Umbilical cord (tissue), 2 donors: ENCODE results near the gene MED15. TPM values are rescaled to one million over a fixed set of nuclear protein-coding genes. Genes with fewer than 3 reads are reported as not detected.

Experiments used
- DNase-seq: peaks from one replicate; pipeline ENCODE4 v3.0.0-alpha.2; 2015; ENCODE audit warnings: low spot score
- total RNA-seq: library from RNA; depleted of rRNA; stranded (reverse); fragments of >200 nt; gene quantifications from one replicate; pipeline ENCODE4 v1.2.3, GENCODE V29; 2014; ENCODE audit warnings: low replicate concordance; ENCODE audit not compliant: insufficient read depth

Gene MED15
- total RNA-seq, 1 donor from 2014 or later: 24.3 TPM

DNA sequence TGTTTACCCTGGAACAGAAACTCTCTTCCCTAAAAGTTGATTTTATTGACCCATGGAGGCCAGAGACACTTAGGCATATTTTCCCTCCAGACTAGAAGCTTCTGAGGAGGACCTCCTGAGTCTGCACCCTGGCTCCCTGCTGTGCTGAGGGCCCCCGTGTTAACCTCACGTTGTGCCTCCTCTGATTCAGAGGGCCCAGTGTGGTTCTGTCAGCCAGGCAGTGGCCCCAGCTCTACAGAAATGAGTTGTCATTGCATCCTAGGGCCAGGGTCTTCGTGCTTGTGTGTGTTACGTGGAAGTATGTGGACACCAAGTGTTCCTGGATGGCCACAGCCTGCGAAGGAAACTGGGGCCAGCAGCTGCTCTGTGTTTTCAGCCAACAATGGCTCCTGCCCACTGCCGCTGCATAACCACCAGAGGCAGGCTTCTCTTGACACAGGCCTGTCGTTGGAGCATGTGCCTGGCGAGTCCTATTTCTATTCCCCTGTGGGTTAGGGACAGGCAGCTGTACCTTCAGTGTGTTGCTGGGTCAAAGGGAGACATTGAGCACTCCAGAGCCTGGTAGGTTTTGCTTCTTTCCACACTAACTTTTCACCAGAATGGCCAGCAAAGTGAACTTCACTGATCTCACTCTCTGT, 44.5 kb downstream of the MED15 start:
- no peak for DNase-seq

- DNase-seq: no peak
Measured at GRCh38 chr22:20552443-20553401, 45.3 kb downstream of the MED15 start.

- no peak for DNase-seq
Measured at GRCh38 chr22:20553947-20554741, 46.7 kb downstream of the MED15 start.

GRCh38 chr22:20554824-20555223, 47.4 kb downstream of the MED15 start:
- no peak for DNase-seq

DNA sequence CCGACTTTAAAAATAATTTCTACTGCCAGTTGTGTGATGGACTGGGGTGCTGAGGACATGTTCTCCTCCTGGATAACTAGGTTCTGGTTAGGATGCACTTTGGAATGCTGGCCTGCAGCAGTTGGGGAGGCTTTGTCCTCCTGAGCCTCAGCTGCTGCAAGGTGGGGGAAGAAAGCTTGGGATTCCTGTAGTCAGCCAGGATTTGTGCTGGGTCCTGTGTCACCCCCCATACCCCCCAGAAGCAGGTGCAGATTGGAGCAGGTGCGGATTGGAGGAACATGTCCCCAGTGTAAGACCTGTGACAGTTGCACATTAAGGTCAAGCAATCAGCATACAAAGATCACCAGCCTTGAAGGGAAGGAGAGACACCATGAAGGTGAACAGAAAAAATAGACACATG, 51.1 kb downstream of the MED15 start:
- no peak for DNase-seq

- DNase-seq: no peak
Measured at GRCh38 chr22:20559174-20559760, 51.9 kb downstream of the MED15 start.

- no peak for DNase-seq
Measured at GRCh38 chr22:20560716-20561115, 53.3 kb downstream of the MED15 start.

DNA sequence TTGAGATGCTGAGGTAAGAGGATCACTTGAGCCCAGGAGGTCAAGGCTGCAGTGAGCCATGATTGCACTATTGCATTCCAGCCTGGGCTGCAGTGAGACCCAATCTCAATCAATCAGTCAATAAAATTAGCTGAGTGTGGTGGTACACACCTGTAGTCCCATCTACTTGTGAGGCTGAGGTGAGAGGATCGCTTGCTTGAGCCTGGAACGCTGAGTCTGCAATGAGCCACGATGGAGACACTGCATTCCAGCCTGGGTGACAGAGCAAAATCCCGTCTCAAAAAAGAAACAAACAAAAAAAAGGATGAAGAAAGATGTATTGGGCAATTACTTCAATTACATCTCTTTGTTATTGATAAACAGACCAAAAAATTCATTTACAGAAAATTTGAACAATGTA, 54.5 kb downstream of the MED15 start:
- no peak for DNase-seq

DNA sequence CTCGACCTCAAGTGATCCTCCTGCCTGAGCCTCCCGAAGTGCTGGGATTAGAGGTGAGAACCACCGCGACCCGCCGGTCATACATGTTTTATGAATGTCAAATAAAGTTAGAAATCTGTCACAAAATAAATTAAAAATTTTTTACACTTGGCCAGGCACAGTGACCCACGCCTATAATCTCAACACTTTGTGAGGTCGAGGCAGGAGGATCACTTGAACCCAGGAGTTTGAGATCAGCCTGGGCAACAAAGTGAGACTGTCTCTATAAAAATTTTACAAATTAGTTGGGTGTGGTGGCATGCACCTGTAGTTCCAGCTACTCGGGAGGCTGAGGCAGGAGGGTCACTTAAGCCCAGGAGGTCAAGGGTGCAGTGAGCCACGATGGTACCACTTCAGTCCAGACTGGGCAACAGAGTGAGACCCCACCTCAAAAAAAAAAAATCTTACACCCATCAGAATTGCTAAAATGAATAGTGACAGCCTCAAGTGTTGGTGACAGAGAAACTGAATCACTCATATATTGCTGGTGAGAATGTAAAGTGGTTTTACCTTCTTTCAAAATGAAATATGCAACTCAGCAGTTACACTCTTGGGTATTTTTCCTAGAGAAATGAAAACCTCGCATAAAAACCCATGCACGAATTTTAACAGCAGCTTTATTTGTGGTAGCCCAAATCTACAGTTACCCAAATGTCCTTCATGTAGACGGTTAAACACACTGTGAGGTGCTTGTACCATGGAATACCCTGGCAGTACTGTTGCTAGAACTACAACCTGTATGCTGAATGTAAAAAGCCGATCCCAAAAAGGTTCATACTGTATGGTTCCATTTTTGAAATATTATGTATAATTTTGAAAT, 55.4 kb downstream of the MED15 start:
- no peak for DNase-seq

DNA sequence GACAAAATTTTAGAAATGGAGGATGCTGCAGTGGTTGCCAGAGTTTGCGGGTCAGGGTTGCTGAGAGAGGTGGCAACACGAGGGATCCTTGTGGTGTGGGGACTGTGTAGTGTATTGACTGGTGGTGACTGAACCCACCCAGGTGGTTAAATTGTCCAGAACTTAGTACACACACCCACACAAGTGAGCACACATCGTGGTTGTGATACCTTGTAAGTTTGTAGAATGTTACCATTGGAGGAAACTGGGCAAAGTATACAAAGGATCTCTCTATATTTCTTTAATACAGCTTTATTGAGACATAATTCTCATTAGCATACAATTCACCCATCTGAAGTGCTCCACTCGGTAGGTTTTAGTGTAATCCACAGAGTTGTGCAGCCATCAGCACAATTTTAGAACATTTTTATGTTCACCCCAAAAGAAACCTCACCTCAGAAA, 56.1 kb downstream of the MED15 start:
- DNase-seq: no peak

- no peak for DNase-seq
Measured at GRCh38 chr22:20563941-20564371, 56.5 kb downstream of the MED15 start.

DNA sequence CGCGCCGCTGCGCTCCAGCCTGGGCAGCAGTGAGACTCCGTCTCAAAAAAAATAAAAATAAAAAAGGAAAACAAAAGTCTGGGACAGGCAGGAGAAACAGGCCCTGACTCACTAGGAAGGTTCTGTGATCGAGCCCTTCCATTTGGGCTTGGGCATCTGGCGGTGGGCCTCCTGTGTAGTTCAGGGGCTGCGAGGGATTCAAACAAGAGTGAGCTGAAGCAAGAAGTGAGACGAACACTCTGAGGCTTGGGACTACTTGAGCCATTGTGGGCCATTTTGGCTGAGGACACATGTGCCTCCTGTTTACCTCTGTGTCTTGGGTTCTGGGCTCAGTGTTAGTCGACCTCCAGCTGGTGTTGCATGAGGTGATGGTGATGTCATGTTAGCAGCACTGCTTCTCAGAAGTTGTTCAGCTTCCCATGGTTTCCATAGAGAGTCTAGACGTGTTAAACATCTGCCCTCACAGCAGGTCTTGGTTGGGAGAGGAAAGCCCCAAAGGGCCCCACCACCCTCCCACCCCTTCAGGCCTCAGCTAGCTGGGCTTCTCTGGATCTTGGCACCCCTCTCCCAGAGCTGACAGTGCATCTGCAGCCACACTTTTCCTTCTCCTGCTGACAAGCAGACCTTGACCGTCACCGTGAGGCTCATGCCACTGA, 57.8 kb downstream of the MED15 start:
- no peak for DNase-seq

DNA sequence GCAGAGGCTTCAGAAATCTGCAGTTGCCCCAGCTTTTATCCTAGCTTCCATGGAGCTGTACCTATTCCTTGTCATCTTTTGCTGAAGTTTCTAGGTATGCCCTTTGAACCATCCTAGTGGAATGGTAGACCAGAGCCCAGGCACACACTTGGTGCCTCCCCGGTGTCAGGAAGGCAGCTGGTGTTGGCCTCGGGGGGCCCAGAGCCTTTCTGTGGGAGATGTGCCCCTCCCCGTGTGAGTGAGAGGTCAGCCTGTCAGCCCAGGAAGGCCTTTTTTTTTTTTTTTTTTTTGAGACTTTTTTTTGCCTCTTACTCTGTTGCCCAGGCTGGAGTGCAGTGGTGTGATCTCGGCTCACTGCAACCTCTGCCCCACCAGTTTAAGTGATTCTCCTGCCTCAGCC, 58.4 kb downstream of the MED15 start:
- no peak for DNase-seq

DNA sequence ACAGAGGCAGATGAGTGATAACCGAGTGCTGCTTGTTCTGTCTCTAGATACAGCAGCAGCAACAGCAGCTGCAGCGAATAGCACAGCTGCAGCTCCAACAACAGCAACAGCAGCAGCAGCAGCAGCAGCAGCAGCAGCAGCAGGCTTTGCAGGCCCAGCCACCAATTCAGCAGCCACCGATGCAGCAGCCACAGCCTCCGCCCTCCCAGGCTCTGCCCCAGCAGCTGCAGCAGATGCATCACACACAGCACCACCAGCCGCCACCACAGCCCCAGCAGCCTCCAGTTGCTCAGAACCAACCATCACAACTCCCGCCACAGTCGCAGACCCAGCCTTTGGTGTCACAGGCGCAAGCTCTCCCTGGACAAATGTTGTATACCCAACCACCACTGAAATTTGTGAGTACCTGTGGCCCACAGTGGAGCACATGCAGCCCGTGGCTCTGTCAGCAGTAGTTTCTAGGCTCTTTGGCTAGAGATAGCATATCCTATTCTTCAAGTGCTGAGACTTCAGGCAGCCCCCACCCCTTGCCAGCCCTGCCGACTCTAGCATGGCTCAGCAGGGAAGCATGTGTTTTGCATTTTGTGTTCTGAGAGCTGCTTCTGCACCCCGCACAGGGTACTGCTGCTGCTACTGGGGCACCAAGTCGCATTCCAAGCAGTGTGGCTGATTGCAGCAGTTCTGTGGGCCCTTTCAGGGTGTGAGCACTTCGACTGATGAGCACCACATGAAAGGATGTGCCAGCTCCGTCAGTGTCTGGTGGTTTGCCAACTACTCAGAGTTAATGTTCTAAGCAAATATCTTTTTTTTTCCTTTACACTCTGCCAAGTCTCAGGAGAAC, 59.2 kb downstream of the MED15 start:
- peak; percentile 85 for DNase-seq

DNA sequence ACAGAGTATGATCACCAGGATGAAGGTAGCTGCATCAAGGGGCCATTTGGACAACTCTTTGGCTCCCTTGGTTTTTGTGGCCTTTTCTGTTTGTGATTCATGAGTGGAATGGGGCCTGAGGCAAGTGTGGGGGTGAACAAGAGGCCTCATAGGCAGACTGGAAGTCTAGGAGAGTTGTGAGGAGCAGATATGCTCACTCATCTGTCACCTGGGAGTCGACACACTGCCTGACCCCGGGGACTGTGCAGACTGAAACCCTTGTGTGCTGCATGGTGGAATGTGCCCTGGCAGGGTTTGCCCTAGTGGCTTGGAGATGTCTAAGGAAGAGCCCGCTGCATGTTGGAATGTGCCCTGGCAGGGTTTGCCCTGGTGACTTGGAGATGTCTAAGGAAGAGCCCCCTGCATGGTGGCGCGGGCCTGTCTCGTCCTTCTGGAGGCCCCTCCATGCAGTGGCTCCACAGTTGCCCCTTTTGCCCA, 60.0 kb downstream of the MED15 start:
- DNase-seq: peak; percentile 68

- DNase-seq: peak; percentile 44
Measured at GRCh38 chr22:20567993-20568417, 60.6 kb downstream of the MED15 start.

- DNase-seq: no peak
Measured at GRCh38 chr22:20568502-20569058, 61.2 kb downstream of the MED15 start.
